ENCODE results near the gene KIF13A. TPM values are rescaled to one million over a fixed set of nuclear protein-coding genes. Genes with fewer than 3 reads are reported as not detected.
A peak's percentile ranks its signal among the peaks of the same experiment; 100 is the strongest.

Gene KIF13A
- total and polyA plus RNA-seq, 9 of the 15 experiments (the other 6 are each of a cell fraction or from before 2014, with no cell fraction given), result 3.6 to 44.3 (median 29.7) TPM

DNA sequence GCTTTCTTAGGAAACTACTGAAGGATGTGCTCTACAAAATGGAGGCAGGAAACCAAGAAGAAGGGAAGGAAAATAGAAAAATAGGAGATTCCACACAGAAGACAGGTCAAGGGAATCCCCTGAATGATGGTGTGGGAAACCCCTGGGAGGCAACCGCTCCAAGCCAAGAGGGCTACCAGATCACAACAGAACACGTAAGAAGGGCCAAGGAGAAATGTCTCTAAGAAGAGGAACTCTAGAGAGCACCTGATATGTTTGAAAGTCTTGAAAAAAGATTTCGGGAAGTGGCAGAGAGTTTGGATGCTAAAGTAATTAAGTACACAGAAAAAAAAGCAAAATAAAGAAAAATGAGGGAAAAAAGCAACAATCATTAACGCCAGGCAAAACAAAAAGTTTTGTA, 7.1 kb downstream of the KIF13A start:
- intact Hi-C loops (cut with micrococcal nuclease), result loop anchor here (10.0 kb wide), 1 partner anchor 276 kb away; the partner anchor contains the start of gene NUP153
- POLR2A ChIA-PET, result interaction anchor here (0.9 to 2.1 kb wide), 3 partner anchors 8 to 17 kb away, joined by 3 to 5 read pairs (median 4); no protein-coding TSS in a partner anchor
- Histone ChIP-seq H4K20me1 (replicated peaks; ENCODE audit: control insufficient read depth, insufficient read depth, low read length) (no peaks in the 10 kb centered on the region), H3K4me3 (no peak overlapping the region), H3K79me2 (ENCODE audit: control insufficient read depth, insufficient read depth, low read length) (peaks cover 74% of the 10 kb centered on the region), H3K4me2 (ENCODE audit: insufficient read depth, low read length) (no peak overlapping the region), H3K36me3 (ENCODE audit: control insufficient read depth, insufficient read depth, low read length) (peaks cover 29% of the 10 kb centered on the region; the same call in 2 of the 3 replicates), H3K9me3 (replicated peaks; ENCODE audit: control insufficient read depth, insufficient read depth, low read depth, low read length) (no peaks in the 10 kb centered on the region; the same call in 1 of the 2 replicates), H3K4me1 (replicated peaks in 1 of 2; ENCODE audit: control insufficient read depth in 2 of 2, insufficient read depth in 2 of 2, low read length in 2 of 2) (peaks cover 6 to 18% of the 10 kb centered on the region in 2 experiments; a peak in 4 of 5 replicates), H2AFZ (ENCODE audit: low read depth, low read length) (no peak overlapping the region), H3K9ac (ENCODE audit: insufficient read depth in 1 of 2, low read depth in 2 of 2, low read length in 2 of 2) (no peak overlapping the region; a peak in 1 of 4 replicates), H3K9me1 (ENCODE audit: control insufficient read depth, insufficient read depth, low read length) (no peaks in the 10 kb centered on the region), H3K27me3 (ENCODE audit: control insufficient read depth in 2 of 2, insufficient read depth in 2 of 2, low read length in 2 of 2) (no peaks in the 10 kb centered on the region), H3K27ac (ENCODE audit: extremely low read depth, low read depth, low read length) (peak overlapping the region; percentile 5; the same call in 1 of the 3 replicates)
- ATAC-seq, result peak; percentile 38
- FAIRE-seq, result no peak
- no peak for DNase-seq (ENCODE audit: extremely low read depth in 1 of 4, low spot score in 3 of 4)
- CTCF ChIA-PET (ENCODE audit: low intra/inter-chr PET ratio), result no interaction called here
- WGBS (ENCODE audit: insufficient coverage, low coverage, missing lambda C conversion rate), result 72% methylated on average over 4 of the region's 4 CpGs
- BruUV-seq (replicated peaks), result no TSS peak
- in situ Hi-C loops (cut with MboI), result no loop called here
- TF ChIP-seq SMARCE1 (IDR thresholded peaks at IDR 0.05) (0 out of 2 replicates have a peak, but pooled peaks have one; percentile 11), SPI1 (IDR thresholded peaks at IDR 0.05; ENCODE audit: borderline replicate concordance, low read depth, low read length) (peak; percentile 82; the same call in 1 of the 2 replicates), HOMEZ (CRISPR knock-in tag; IDR thresholded peaks at IDR 0.05) (no peak), ZSCAN29 (IDR thresholded peaks at IDR 0.05) (no peak), ELF2 (CRISPR knock-in tag; IDR thresholded peaks at IDR 0.05) (0 out of 2 replicates have a peak, but pooled peaks have one; percentile 21), AFF4 (CRISPR knock-in tag; IDR thresholded peaks at IDR 0.05) (no peak), NCOA4 (IDR thresholded peaks at IDR 0.05; ENCODE audit: partially characterized antibody) (no peak), ZNF431 (CRISPR knock-in tag; IDR thresholded peaks at IDR 0.05) (no peak), LCOR (CRISPR knock-in tag; IDR thresholded peaks at IDR 0.05) (no peak), KLF13 (tag; IDR thresholded peaks at IDR 0.05; ENCODE audit: borderline replicate concordance, low read depth) (no peak)
- TF ChIP-seq, protein P1, sequence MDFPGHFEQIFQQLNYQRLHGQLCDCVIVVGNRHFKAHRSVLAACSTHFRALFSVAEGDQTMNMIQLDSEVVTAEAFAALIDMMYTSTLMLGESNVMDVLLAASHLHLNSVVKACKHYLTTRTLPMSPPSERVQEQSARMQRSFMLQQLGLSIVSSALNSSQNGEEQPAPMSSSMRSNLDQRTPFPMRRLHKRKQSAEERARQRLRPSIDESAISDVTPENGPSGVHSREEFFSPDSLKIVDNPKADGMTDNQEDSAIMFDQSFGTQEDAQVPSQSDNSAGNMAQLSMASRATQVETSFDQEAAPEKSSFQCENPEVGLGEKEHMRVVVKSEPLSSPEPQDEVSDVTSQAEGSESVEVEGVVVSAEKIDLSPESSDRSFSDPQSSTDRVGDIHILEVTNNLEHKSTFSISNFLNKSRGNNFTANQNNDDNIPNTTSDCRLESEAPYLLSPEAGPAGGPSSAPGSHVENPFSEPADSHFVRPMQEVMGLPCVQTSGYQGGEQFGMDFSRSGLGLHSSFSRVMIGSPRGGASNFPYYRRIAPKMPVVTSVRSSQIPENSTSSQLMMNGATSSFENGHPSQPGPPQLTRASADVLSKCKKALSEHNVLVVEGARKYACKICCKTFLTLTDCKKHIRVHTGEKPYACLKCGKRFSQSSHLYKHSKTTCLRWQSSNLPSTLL (IDR thresholded peaks at IDR 0.05), result no peak
